ENCODE results near the gene ARID3A.

DNA sequence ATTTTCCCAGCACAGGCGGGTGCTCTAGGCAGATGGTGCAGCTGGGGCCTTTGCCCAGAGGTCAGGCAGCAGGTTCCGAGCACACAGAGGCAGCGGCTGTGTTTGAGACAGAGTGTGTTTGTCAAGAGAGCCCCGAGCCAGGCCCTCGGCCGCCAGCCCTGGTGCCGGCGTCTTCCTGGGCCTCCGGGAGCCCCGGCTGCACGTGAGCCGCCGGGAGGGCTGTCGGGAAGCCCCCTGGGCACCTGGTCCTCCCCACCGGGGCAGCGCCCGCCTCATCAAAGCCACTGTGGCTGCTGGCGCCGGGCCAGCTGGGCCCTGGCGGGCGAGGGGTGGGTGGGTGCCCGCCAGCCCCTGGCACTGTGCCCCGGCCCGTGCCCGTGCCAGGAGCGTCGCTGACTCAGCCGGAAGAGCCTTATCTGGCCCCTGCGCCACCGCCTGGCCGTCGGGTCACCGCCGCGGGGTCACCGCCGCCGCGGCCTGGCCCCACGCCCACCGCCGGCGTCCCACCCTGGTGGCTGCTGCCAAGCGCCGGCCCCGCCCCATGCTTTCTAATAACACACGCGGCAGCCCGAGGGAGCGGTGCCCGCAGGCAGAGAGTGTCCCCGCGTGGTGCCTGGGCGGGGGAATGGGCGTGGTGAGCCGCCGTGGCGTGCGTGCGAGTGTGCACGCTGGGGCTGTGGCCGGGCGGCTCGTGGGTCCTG is 14.9 kb downstream of the ARID3A start:
- TF ChIP-seq CTCF (IDR thresholded peaks at IDR 0.05) (no peak), POLR2A (IDR thresholded peaks at IDR 0.05) (no peak)
